Suprapubic skin (tissue), 4 donors: ENCODE data around the gene MAJIN. TPM values are rescaled to one million over a fixed set of nuclear protein-coding genes. Genes with fewer than 3 reads are reported as not detected.
A peak's percentile ranks its signal among the peaks of the same experiment; 100 is the strongest.

Experiments
- DNase-seq, 2 donors: peaks; one replicate each; pipeline ENCODE4 v3.0.0-alpha.2; 2019; ENCODE audit warnings: low spot score in 2 of 2
- H3K27ac ChIP-seq: fragments of 200-600 bp; sonication (generic); one replicate; pipeline ENCODE4 v1.5.1; 2019
- H3K27me3 ChIP-seq: fragments of 200-600 bp; sonication (generic); one replicate; pipeline ENCODE4 v1.5.1; 2019
- H3K36me3 ChIP-seq: fragments of 200-600 bp; sonication (generic); one replicate; pipeline ENCODE4 v1.5.1; 2019
- H3K4me1 ChIP-seq: fragments of 200-600 bp; sonication (generic); one replicate; pipeline ENCODE4 v1.5.1; 2019
- H3K4me3 ChIP-seq: fragments of 200-600 bp; sonication (generic); one replicate; pipeline ENCODE4 v1.5.1; 2019; ENCODE audit warnings: mild to moderate bottlenecking
- H3K9me3 ChIP-seq: fragments of 200-600 bp; sonication (generic); one replicate; pipeline ENCODE4 v1.5.1; 2019
- CTCF ChIP-seq, 2 donors: fragments of 200-600 bp in 1 of 2; fragments of 450-650 bp in 1 of 2; sonication (generic) in 1 of 2; IDR thresholded peaks; one replicate each; pipeline ENCODE4 v1.5.1; 2016 to 2019; ENCODE audit warnings: antibody characterized with exemption in 2 of 2, mild to moderate bottlenecking in 1 of 2, moderate library complexity in 1 of 2
- EP300 ChIP-seq: sonication (generic); formaldehyde crosslinking; IDR thresholded peaks from one replicate; pipeline ENCODE4 v1.6.1; 2017; ENCODE audit warnings: antibody characterized with exemption
- POLR2A ChIP-seq, 2 donors: fragments of 450-650 bp; IDR thresholded peaks; one replicate each; pipeline ENCODE4 v1.6.1; 2017; ENCODE audit warnings: antibody characterized with exemption in 2 of 2, mild to moderate bottlenecking in 2 of 2, moderate library complexity in 2 of 2
- POLR2AphosphoS5 ChIP-seq, 3 donors: sonication (generic); formaldehyde crosslinking; IDR thresholded peaks; one replicate each; pipeline ENCODE4 v1.6.1; 2017; ENCODE audit warnings: antibody characterized with exemption in 3 of 3
- WGBS: methylation state at CpG from one replicate; pipeline ENCODE4 v1.1.5; 2018; 5-methylcytosine and 5-hydroxymethylcytosine counted together
- total RNA-seq, 4 donors: library from RNA; depleted of rRNA; stranded (reverse); fragments of >200 nt; gene quantifications; one replicate each; pipeline ENCODE4 v1.1.0, GENCODE V29; 2016

MAJIN gene
- total RNA-seq, 4 donors from 2014 or later = not detected

GRCh38 chr11:64916775-64917662, 54.9 kb downstream of the MAJIN start, which contains the start of gene ATG2A:
TSS of gene ATG2A (minus strand) at chr11:64917209. CDS start at chr11:64917135, 74 bp downstream.
- peak within 1 kb of the TSS; percentile 81 for H3K27ac ChIP-seq
- TF ChIP-seq EP300 (no peak), POLR2A (IDR thresholded peaks at IDR 0.05) (peak; percentile 62 to 76), POLR2AphosphoS5 (IDR thresholded peaks at IDR 0.05) (peak in 2 of 3 donors; percentile 15 to 90)
- H3K27me3 ChIP-seq = no peaks in the 10 kb centered on the region
- H3K9me3 ChIP-seq = no peaks in the 10 kb centered on the region
- WGBS = under 1% methylated on average over 30 of the region's 57 CpGs
- peak within 1 kb of the TSS; percentile 93 for H3K4me3 ChIP-seq
- peaks cover 23% of the 10 kb centered on the region for H3K36me3 ChIP-seq
- peaks cover 34% of the 10 kb centered on the region for H3K4me1 ChIP-seq
- peak; percentile 99 to 100 for DNase-seq

- peak overlapping the region; percentile 93 for H3K4me3 ChIP-seq
- TF ChIP-seq CTCF (IDR thresholded peaks at IDR 0.05) = no peak
- TF ChIP-seq POLR2AphosphoS5 (IDR thresholded peaks at IDR 0.05) = no peak
- TF ChIP-seq EP300 = no peak
- TF ChIP-seq POLR2A (IDR thresholded peaks at IDR 0.05) = no peak
- H3K27me3 ChIP-seq = no peaks in the 10 kb centered on the region
- peak in 1 of 2 donors; percentile 87 for DNase-seq
- 2% methylated on average over 16 of the region's 23 CpGs for WGBS
- H3K36me3 ChIP-seq = peaks cover 31% of the 10 kb centered on the region
- H3K4me1 ChIP-seq = peaks cover 34% of the 10 kb centered on the region
- no peaks in the 10 kb centered on the region for H3K9me3 ChIP-seq
- peak overlapping the region; percentile 81 for H3K27ac ChIP-seq
Measured at GRCh38 chr11:64916040-64916774, 55.7 kb downstream of the MAJIN start.

- Histone ChIP-seq H3K27ac (peak overlapping the region; percentile 17), H3K4me3 (peak overlapping the region; percentile 93), H3K27me3 (no peaks in the 10 kb centered on the region), H3K4me1 (peaks cover 34% of the 10 kb centered on the region), H3K36me3 (peaks cover 39% of the 10 kb centered on the region), H3K9me3 (no peaks in the 10 kb centered on the region)
- 87% methylated on average over 7 of the region's 7 CpGs for WGBS
- DNase-seq = no peak
- TF ChIP-seq POLR2A (IDR thresholded peaks at IDR 0.05) (no peak), CTCF (IDR thresholded peaks at IDR 0.05) (no peak), POLR2AphosphoS5 (IDR thresholded peaks at IDR 0.05) (no peak), EP300 (no peak)
Measured at GRCh38 chr11:64915376-64915887, 56.5 kb downstream of the MAJIN start.

GRCh38 chr11:64914123-64914522, 57.8 kb downstream of the MAJIN start:
- Histone ChIP-seq H3K9me3 (no peaks in the 10 kb centered on the region), H3K4me3 (no peak overlapping the region), H3K27ac (no peak overlapping the region), H3K4me1 (peaks cover 34% of the 10 kb centered on the region), H3K27me3 (no peaks in the 10 kb centered on the region), H3K36me3 (peaks cover 52% of the 10 kb centered on the region)
- WGBS = no CpG with 5 or more reads among the region's 17 CpGs
- DNase-seq = no peak
- TF ChIP-seq POLR2A (IDR thresholded peaks at IDR 0.05) (no peak), CTCF (IDR thresholded peaks at IDR 0.05) (no peak)

GRCh38 chr11:64913171-64913727, 58.7 kb downstream of the MAJIN start:
- DNase-seq = no peak
- peaks cover 27% of the 10 kb centered on the region for H3K4me1 ChIP-seq
- TF ChIP-seq POLR2AphosphoS5 (IDR thresholded peaks at IDR 0.05) (no peak), POLR2A (IDR thresholded peaks at IDR 0.05) (no peak), EP300 (no peak), CTCF (IDR thresholded peaks at IDR 0.05) (no peak)
- no peak overlapping the region for H3K4me3 ChIP-seq
- WGBS = 87% methylated on average over 6 of the region's 18 CpGs
- no peaks in the 10 kb centered on the region for H3K27me3 ChIP-seq
- no peaks in the 10 kb centered on the region for H3K9me3 ChIP-seq
- peaks cover 61% of the 10 kb centered on the region for H3K36me3 ChIP-seq
- H3K27ac ChIP-seq = no peak overlapping the region
